Measurements from ENCODE around the gene GALE. TPM values are rescaled to one million over a fixed set of nuclear protein-coding genes. Genes with fewer than 3 reads are reported as not detected.
"Not testable (repeated sequence)": the region's sequence is repeated elsewhere in the genome, so short reads cannot be mapped to it uniquely, and the experiment has no call there.

The GALE gene
- total RNA-seq = 126 and 131 TPM in 2 replicates

GRCh38 chr1:23800400-23801337 lies at the start of gene GALE:
GALE (minus strand) TSS chr1:23800754; CDS start chr1:23799007, 1,747 bp downstream.
- no peak for TF ChIP-seq CTCF (conservative IDR thresholded peaks at IDR 0.05; ENCODE audit: low read depth, low read length)
- H3K4me3 ChIP-seq (ENCODE audit: low read depth, low read length) = peak within 1 kb of the TSS; percentile 91
- peak; percentile 35 for DNase-seq (ENCODE audit: low read depth)

GRCh38 chr1:23848673-23849616 lies 48.4 kb upstream of the GALE start:
- no peak overlapping the region for H3K4me3 ChIP-seq (ENCODE audit: low read depth, low read length)
- no peak for DNase-seq (ENCODE audit: low read depth)
- no peak for TF ChIP-seq CTCF (conservative IDR thresholded peaks at IDR 0.05; ENCODE audit: low read depth, low read length)

GRCh38 chr1:23847482-23848095 lies 47.0 kb upstream of the GALE start:
- DNase-seq (ENCODE audit: low read depth); H3K4me3 ChIP-seq (ENCODE audit: low read depth, low read length): not testable (repeated sequence)

GRCh38 chr1:23845163-23845562 lies 44.6 kb upstream of the GALE start:
- no peak for TF ChIP-seq CTCF (conservative IDR thresholded peaks at IDR 0.05; ENCODE audit: low read depth, low read length)
- DNase-seq (ENCODE audit: low read depth) = no peak

GRCh38 chr1:23843644-23844043 lies 43.1 kb upstream of the GALE start:
- H3K4me3 ChIP-seq (ENCODE audit: low read depth, low read length) = no peak overlapping the region
- TF ChIP-seq CTCF (conservative IDR thresholded peaks at IDR 0.05; ENCODE audit: low read depth, low read length) = no peak
- DNase-seq (ENCODE audit: low read depth) = no peak

More at GRCh38 chr1:23845163-23845562, 44.6 kb upstream of the GALE start:
- H3K4me3 ChIP-seq (ENCODE audit: low read depth, low read length) = no peak overlapping the region

GRCh38 chr1:23838401-23838866 lies 37.9 kb upstream of the GALE start:
- peak overlapping the region; percentile 40 for H3K4me3 ChIP-seq (ENCODE audit: low read depth, low read length)
- DNase-seq (ENCODE audit: low read depth) = no peak
- no peak for TF ChIP-seq CTCF (conservative IDR thresholded peaks at IDR 0.05; ENCODE audit: low read depth, low read length)

All from epithelial cell of proximal tubule (primary cell).